Pancreas (tissue), 10 donors: Measurements from ENCODE around the gene MED8. TPM values are rescaled to one million over a fixed set of nuclear protein-coding genes. Genes with fewer than 3 reads are reported as not detected.

Experiments used
- ATAC-seq, 4 donors: fragments of 200-7000 bp; cut with Tn5 transposase; one replicate each; pipeline versions ENCODE4 v1.8.0 to v1.9.1; 2020; ENCODE audit warnings: mild to moderate bottlenecking in 4 of 4, moderate library complexity in 4 of 4
- DNase-seq, 6 donors: peaks; one replicate each; pipeline ENCODE4 v3.0.0-alpha.2; 2020
- FAIRE-seq: peaks from 2 replicates; lab custom pipeline; 2012; peaks lifted over from hg19 to GRCh38; lab: Jason Lieb, UNC
- H3K27ac ChIP-seq, 4 donors: fragments of 200-600 bp; sonication (generic); 1 replicate in 3 of 4; 2 replicates in 1 of 4; pipeline versions ENCODE4 v1.5.0 to v1.8.0; 2020
- H3K27me3 ChIP-seq, 4 donors: fragments of 200-600 bp; one replicate each; pipeline ENCODE4 v1.8.0; 2021
- H3K36me3 ChIP-seq, 3 donors: fragments of 200-600 bp; sonication (generic) in 1 of 3; one replicate each; pipeline versions ENCODE4 v1.5.0 to v1.8.0; 2020 to 2021
- H3K4me1 ChIP-seq, 3 donors: fragments of 200-600 bp; one replicate each; pipeline ENCODE4 v1.8.0; 2021
- H3K4me3 ChIP-seq, 4 donors: fragments of 200-600 bp; sonication (generic) in 2 of 4; one replicate each; pipeline versions ENCODE4 v1.5.0 to v1.8.0; 2020 to 2021
- H3K9me3 ChIP-seq, 4 donors: fragments of 200-600 bp; one replicate each; pipeline ENCODE4 v1.8.0; 2021
- CTCF ChIP-seq, 4 donors: fragments of 200-600 bp; sonication (generic) in 3 of 4; IDR thresholded peaks; one replicate each; pipeline versions ENCODE4 v1.5.0 to v1.8.0; 2021; ENCODE audit warnings: antibody characterized with exemption in 4 of 4
- WGBS, 2 donors: extraction: QIAGEN DNeasy Blood & Tissue Kit; methylation state at CpG; one replicate each; pipeline ENCODE4 v1.1.7; 2013; 5-methylcytosine and 5-hydroxymethylcytosine counted together
- intact Hi-C, 3 donors: fragments of 100-400 bp; cut with DNase I; formaldehyde crosslinking; loops; one replicate each; pipeline versions ENCODE4 v1.11.1 to v1.14.2; 2022
- polyA plus RNA-seq, 2 donors: library from polyadenylated mRNA; stranded (reverse); fragments of 200-250 nt; gene quantifications; one replicate each; pipeline ENCODE4 v1.2.3, GENCODE V29; 2013
- total RNA-seq, 6 donors: library from RNA; stranded (reverse); fragmentation: NEBNext Ultra II Directional in 4 of 6; extraction: Animal tissue kit (Norgen Biotek cat#: 25700) in 4 of 6; gene quantifications; one replicate each; pipeline versions ENCODE4 v1.2.1 to v1.2.4, GENCODE V29; 2021 to 2023
- donor health status: healthy with polysubstance abuse.
- donor health status: DM: no; HTN: no; CAD: no; lungs with moderate emphysema.
- donor health status: DM: no; HTN: no; CAD: no.
- donor health status: control.
- donor health status: control.
- donor health status: Bipolar disorder and iron deficiency.
- donor health status: DM: yes; HTN: yes; CAD: no.
- donor health status: DM: no; HTN: no; CAD: no.
- donor health status: DM: no; HTN: no; CAD: no.
- donor health status: DM: yes; HTN: yes; CAD: no.

MED8 gene
- total and polyA plus RNA-seq, 8 donors = 13.5 to 24.8 (median 16.6) TPM

- FAIRE-seq = no peak
- Histone ChIP-seq H3K4me3 (no peak overlapping the region), H3K4me1 (no peaks in the 10 kb centered on the region), H3K27me3 (no peaks in the 10 kb centered on the region), H3K27ac (no peak overlapping the region), H3K36me3 (peaks cover 4 to 68% (median 42%) of the 10 kb centered on the region in 3 donors), H3K9me3 (no peaks in the 10 kb centered on the region)
- TF ChIP-seq CTCF (IDR thresholded peaks at IDR 0.05) = no peak
- intact Hi-C loops = no loop called here
- no peak for ATAC-seq
- WGBS, 2 donors = 92 to 94% methylated on average over 5 of the region's 5 CpGs
- peak in 1 of 6 donors; percentile 32 for DNase-seq
These were observed 43.3 kb upstream of the MED8 start for GRCh38 chr1:43432907-43433306.

GRCh38 chr1:43432171-43432860, 42.7 kb upstream of the MED8 start:
- intact Hi-C loops = no loop called here
- H3K4me1 ChIP-seq = no peaks in the 10 kb centered on the region
- peak in 1 of 6 donors; percentile 39 for DNase-seq
- H3K36me3 ChIP-seq = peaks cover 7 to 73% (median 48%) of the 10 kb centered on the region in 3 donors
- TF ChIP-seq CTCF (IDR thresholded peaks at IDR 0.05) = no peak
- no peak for FAIRE-seq
- no peak for ATAC-seq
- H3K27ac ChIP-seq = no peak overlapping the region
- H3K4me3 ChIP-seq = no peak overlapping the region
- H3K27me3 ChIP-seq = no peaks in the 10 kb centered on the region
- no peaks in the 10 kb centered on the region for H3K9me3 ChIP-seq
- 95% methylated on average over 9 of the region's 9 CpGs for WGBS, 2 donors

GRCh38 chr1:43431676-43432075, 42.1 kb upstream of the MED8 start:
- DNase-seq (peak in 1 of 6 donors; percentile 11), ATAC-seq (no peak), FAIRE-seq (no peak)
- Histone ChIP-seq H3K27ac (no peak overlapping the region), H3K4me1 (no peaks in the 10 kb centered on the region), H3K27me3 (no peaks in the 10 kb centered on the region), H3K9me3 (no peaks in the 10 kb centered on the region), H3K4me3 (no peak overlapping the region), H3K36me3 (peaks cover 7 to 79% (median 50%) of the 10 kb centered on the region in 3 donors)
- 95 to 96% methylated on average over 9 of the region's 9 CpGs for WGBS, 2 donors
- TF ChIP-seq CTCF (IDR thresholded peaks at IDR 0.05) = no peak
- intact Hi-C loops = no loop called here

GRCh38 chr1:43430831-43431230, 41.2 kb upstream of the MED8 start:
- no peaks in the 10 kb centered on the region for H3K4me1 ChIP-seq
- DNase-seq (peak in 1 of 6 donors; percentile 19), ATAC-seq (no peak), FAIRE-seq (no peak)
- no peak for TF ChIP-seq CTCF (IDR thresholded peaks at IDR 0.05)
- intact Hi-C loops = no loop called here
- H3K4me3 ChIP-seq = no peak overlapping the region
- H3K9me3 ChIP-seq = no peaks in the 10 kb centered on the region
- no peaks in the 10 kb centered on the region for H3K27me3 ChIP-seq
- H3K36me3 ChIP-seq = peaks cover 7 to 87% (median 56%) of the 10 kb centered on the region in 3 donors
- H3K27ac ChIP-seq = no peak overlapping the region
- WGBS, 2 donors = 92 to 95% methylated on average over 5 of the region's 5 CpGs

- DNase-seq (peak in 1 of 6 donors; percentile 39), FAIRE-seq (no peak), ATAC-seq (no peak)
- Histone ChIP-seq H3K9me3 (no peaks in the 10 kb centered on the region), H3K36me3 (peaks cover 7 to 88% (median 58%) of the 10 kb centered on the region in 3 donors), H3K4me1 (no peaks in the 10 kb centered on the region), H3K4me3 (no peak overlapping the region), H3K27ac (no peak overlapping the region), H3K27me3 (no peaks in the 10 kb centered on the region)
- intact Hi-C loops = no loop called here
- WGBS, 2 donors = 92 to 95% methylated on average over 9 of the region's 9 CpGs
- TF ChIP-seq CTCF (IDR thresholded peaks at IDR 0.05) = no peak
These were observed 38.3 kb upstream of the MED8 start for GRCh38 chr1:43427941-43428340.
